Ascending aorta (tissue), 2 donors: Measurements from ENCODE around the gene CNN3. TPM values are rescaled to one million over a fixed set of nuclear protein-coding genes. Genes with fewer than 3 reads are reported as not detected.

Experiments used
- DNase-seq, 2 donors: peaks; one replicate each; pipeline ENCODE4 v3.0.0-alpha.2; 2019; ENCODE audit warnings: low spot score in 2 of 2
- H3K27ac ChIP-seq, 2 donors: fragments of 200-600 bp; sonication (generic); one replicate each; pipeline ENCODE4 v1.5.1; 2016 to 2017; ENCODE audit warnings: mild to moderate bottlenecking in 1 of 2
- H3K27me3 ChIP-seq: fragments of 200-600 bp; sonication (generic); one replicate; pipeline ENCODE4 v1.5.1; 2017
- H3K36me3 ChIP-seq, 2 donors: fragments of 200-600 bp; sonication (generic); one replicate each; pipeline ENCODE4 v1.5.1; 2016
- H3K4me1 ChIP-seq, 2 donors: fragments of 200-600 bp; sonication (generic); one replicate each; pipeline ENCODE4 v1.5.1; 2016 to 2017; ENCODE audit warnings: mild to moderate bottlenecking in 1 of 2
- H3K4me3 ChIP-seq, 2 donors: fragments of 200-600 bp; sonication (generic); one replicate each; pipeline ENCODE4 v1.5.1; 2016 to 2017; ENCODE audit warnings: mild to moderate bottlenecking in 1 of 2
- H3K9me3 ChIP-seq, 2 donors: fragments of 200-600 bp; sonication (generic); one replicate each; pipeline ENCODE4 v1.5.1; 2016
- CTCF ChIP-seq, 3 experiments: fragments of 200-600 bp in 2 of 3; fragments of 450-650 bp in 1 of 3; sonication (generic) in 2 of 3; IDR thresholded peaks; one replicate each; pipeline ENCODE4 v1.5.1; 2016 to 2019; ENCODE audit warnings: antibody characterized with exemption in 3 of 3, mild to moderate bottlenecking in 1 of 3, moderate library complexity in 1 of 3
- intact Hi-C: fragments of 100-400 bp; cut with DNase I; formaldehyde crosslinking; loops from one replicate; pipeline ENCODE4 v1.15.1; 2023
- total RNA-seq: library from RNA; depleted of rRNA; stranded (reverse); fragments of >200 nt; gene quantifications from one replicate; pipeline ENCODE4 v1.1.0, GENCODE V29; 2016

CNN3 gene
- total RNA-seq, 1 donor from 2014 or later = 362 TPM

- Histone ChIP-seq H3K4me1 (peaks cover 9 to 41% of the 10 kb centered on the region in 2 donors), H3K27ac (peak overlapping the region; percentile 99 to 100), H3K36me3 (no peaks in the 10 kb centered on the region), H3K9me3 (no peaks in the 10 kb centered on the region), H3K27me3 (no peaks in the 10 kb centered on the region), H3K4me3 (peak overlapping the region; percentile 91 to 98)
- peak; percentile 46 to 55 (median 51) for TF ChIP-seq CTCF (IDR thresholded peaks at IDR 0.05)
- intact Hi-C loops = loop anchor here (1.0 to 5.0 kb wide), 5 partner anchors 44 to 386 kb away; partner anchors contain the start of genes F3, RWDD3 and TLCD4
- peak in 1 of 2 donors; percentile 76 for DNase-seq
These were observed 590 bp downstream of the CNN3 start for GRCh38 chr1:94926126-94926914.

GRCh38 chr1:94925561-94926125 is 1.3 kb downstream of the CNN3 start:
- H3K36me3 ChIP-seq = no peaks in the 10 kb centered on the region
- intact Hi-C loops = loop anchor here (1.0 to 5.0 kb wide), 5 partner anchors 45 to 385 kb away; partner anchors contain the start of genes F3, RWDD3 and TLCD4
- DNase-seq = peak in 1 of 2 donors; percentile 81
- TF ChIP-seq CTCF (IDR thresholded peaks at IDR 0.05) = no peak
- H3K27me3 ChIP-seq = no peaks in the 10 kb centered on the region
- H3K4me3 ChIP-seq = peak overlapping the region; percentile 91 to 98
- H3K9me3 ChIP-seq = no peaks in the 10 kb centered on the region
- peak overlapping the region; percentile 99 to 100 for H3K27ac ChIP-seq
- H3K4me1 ChIP-seq = peaks cover 9 to 39% of the 10 kb centered on the region in 2 donors

GRCh38 chr1:94925004-94925403 is 1.9 kb downstream of the CNN3 start:
- Histone ChIP-seq H3K27ac (peak overlapping the region; percentile 99 to 100), H3K9me3 (no peaks in the 10 kb centered on the region), H3K4me3 (peak overlapping the region; percentile 91 to 98), H3K36me3 (no peaks in the 10 kb centered on the region), H3K27me3 (no peaks in the 10 kb centered on the region), H3K4me1 (peaks cover 9 to 36% of the 10 kb centered on the region in 2 donors)
- TF ChIP-seq CTCF (IDR thresholded peaks at IDR 0.05) = no peak
- intact Hi-C loops = loop anchor here (5.0 kb wide), 1 partner anchor 192 kb away; the partner anchor contains the start of gene TLCD4
- no peak for DNase-seq

- peaks cover 12 to 39% of the 10 kb centered on the region in 2 donors for H3K4me1 ChIP-seq
- peak overlapping the region; percentile 99 to 100 for H3K27ac ChIP-seq
- H3K36me3 ChIP-seq = no peaks in the 10 kb centered on the region
- H3K4me3 ChIP-seq = peak overlapping the region; percentile 46 to 98
- intact Hi-C loops = no loop called here
- no peaks in the 10 kb centered on the region for H3K27me3 ChIP-seq
- no peaks in the 10 kb centered on the region for H3K9me3 ChIP-seq
- DNase-seq = no peak
- TF ChIP-seq CTCF (IDR thresholded peaks at IDR 0.05) = no peak
These were observed 4.1 kb downstream of the CNN3 start for GRCh38 chr1:94922761-94923331.

- Histone ChIP-seq H3K9me3 (no peaks in the 10 kb centered on the region), H3K36me3 (no peaks in the 10 kb centered on the region), H3K27me3 (no peaks in the 10 kb centered on the region), H3K27ac (peak overlapping the region in 1 of 2 donors; percentile 36), H3K4me3 (peak overlapping the region; percentile 4 to 98), H3K4me1 (peaks cover 12 to 43% of the 10 kb centered on the region in 2 donors)
- no peak for TF ChIP-seq CTCF (IDR thresholded peaks at IDR 0.05)
- intact Hi-C loops = no loop called here
- DNase-seq = no peak
These were observed 4.9 kb downstream of the CNN3 start for GRCh38 chr1:94921977-94922376.
